ENCODE results near the gene KLHL40. TPM values are rescaled to one million over a fixed set of nuclear protein-coding genes. Genes with fewer than 3 reads are reported as not detected.
A peak's percentile ranks its signal among the peaks of the same experiment; 100 is the strongest.

KLHL40 gene
- total and polyA plus RNA-seq, 5 donors from 2014 or later, result not detected

DNA sequence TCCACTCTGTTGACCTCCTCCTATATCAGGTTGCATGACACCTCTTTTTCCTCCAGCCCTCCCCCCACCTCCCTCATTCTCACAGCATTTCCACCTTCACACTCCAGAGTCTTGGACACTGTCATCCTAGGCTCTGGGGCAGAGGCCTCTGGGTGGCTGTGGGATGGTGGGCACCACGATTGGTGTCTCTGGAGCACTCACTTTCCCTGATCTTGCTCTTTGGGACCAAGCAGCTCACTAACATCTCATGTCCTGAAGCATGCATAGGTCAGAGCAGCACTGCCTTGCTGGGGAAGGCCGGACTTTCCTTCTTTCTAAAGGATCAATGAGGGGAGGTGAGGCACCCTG lies 16.9 kb upstream of the KLHL40 start:
- H3K36me3 ChIP-seq (ENCODE audit: control insufficient read depth, insufficient read depth, low read length), result no peaks in the 10 kb centered on the region
- Mint-ChIP-seq H3K27me3 (peaks cover 4% of the 10 kb centered on the region), H3K27ac (no peak overlapping the region), H3K36me3 (no peaks in the 10 kb centered on the region), H3K4me3 (no peak overlapping the region), H3K4me1 (peaks cover 0 to 6% (median 0%) of the 10 kb centered on the region in 4 donors), H3K9me3 (peaks cover 0 to 3% (median 0%) of the 10 kb centered on the region in 7 donors)
- no peaks in the 10 kb centered on the region for H3K27me3 ChIP-seq (ENCODE audit: control insufficient read depth, insufficient read depth, low read length)
- no peak for DNase-seq
- H3K4me3 ChIP-seq (ENCODE audit: low read depth, low read length), result no peak overlapping the region
- no peaks in the 10 kb centered on the region for H3K4me1 ChIP-seq (ENCODE audit: control insufficient read depth, insufficient read depth, low read length, poor library complexity, severe bottlenecking)
- ATAC-seq (ENCODE audit: low read depth in 2 of 2), result no peak
- no peak overlapping the region for H3K27ac ChIP-seq (ENCODE audit: insufficient read depth, low read length, poor library complexity, severe bottlenecking)
- no peaks in the 10 kb centered on the region for H3K9me3 ChIP-seq (ENCODE audit: control insufficient read depth in 2 of 2, low read length in 2 of 2)

- Mint-ChIP-seq H3K4me3 (no peak overlapping the region), H3K36me3 (no peaks in the 10 kb centered on the region), H3K9me3 (peaks cover 0 to 3% (median 0%) of the 10 kb centered on the region in 7 donors), H3K27me3 (peaks cover 4% of the 10 kb centered on the region), H3K4me1 (peaks cover 0 to 6% (median 0%) of the 10 kb centered on the region in 4 donors), H3K27ac (no peak overlapping the region)
- Histone ChIP-seq H3K36me3 (ENCODE audit: control insufficient read depth, insufficient read depth, low read length) (no peaks in the 10 kb centered on the region), H3K27me3 (ENCODE audit: control insufficient read depth, insufficient read depth, low read length) (no peaks in the 10 kb centered on the region), H3K9me3 (ENCODE audit: control insufficient read depth in 2 of 2, low read length in 2 of 2) (no peaks in the 10 kb centered on the region), H3K27ac (ENCODE audit: insufficient read depth, low read length, poor library complexity, severe bottlenecking) (no peak overlapping the region), H3K4me3 (ENCODE audit: low read depth, low read length) (no peak overlapping the region), H3K4me1 (ENCODE audit: control insufficient read depth, insufficient read depth, low read length, poor library complexity, severe bottlenecking) (no peaks in the 10 kb centered on the region)
- DNase-seq (no peak), ATAC-seq (ENCODE audit: low read depth in 2 of 2) (no peak)
Measured at GRCh38 chr3:42668793-42669217, 16.5 kb upstream of the KLHL40 start.

DNA sequence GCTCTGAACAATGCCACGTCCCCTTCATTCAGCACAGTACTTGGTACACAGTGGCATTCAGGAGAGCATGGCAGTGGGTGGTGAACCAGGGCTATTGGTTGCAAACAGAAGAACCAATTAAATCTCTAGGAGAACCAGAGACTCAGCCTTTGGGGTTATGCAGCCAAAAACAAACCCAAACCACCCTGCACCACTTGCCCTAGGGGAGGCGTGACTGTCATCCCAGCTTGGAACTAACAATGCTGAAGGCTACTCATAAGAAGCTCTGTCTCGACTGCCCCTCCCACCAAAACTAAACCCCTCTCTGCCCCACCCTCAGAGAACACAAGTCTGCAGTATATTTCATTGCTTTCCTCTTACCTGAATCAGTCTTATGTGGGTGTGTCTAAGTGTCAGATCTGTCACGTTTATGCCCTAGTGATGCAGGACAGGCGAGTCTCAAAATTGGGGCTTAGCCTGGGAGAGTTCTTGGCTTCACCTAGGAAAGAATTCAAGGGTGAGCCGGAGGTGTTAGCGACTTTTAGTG lies 15.2 kb upstream of the KLHL40 start:
- H3K36me3 Mint-ChIP-seq, result no peaks in the 10 kb centered on the region
- Histone ChIP-seq H3K36me3 (ENCODE audit: control insufficient read depth, insufficient read depth, low read length) (no peaks in the 10 kb centered on the region), H3K4me1 (ENCODE audit: control insufficient read depth, insufficient read depth, low read length, poor library complexity, severe bottlenecking) (no peaks in the 10 kb centered on the region), H3K4me3 (ENCODE audit: low read depth, low read length) (no peak overlapping the region), H3K27me3 (ENCODE audit: control insufficient read depth, insufficient read depth, low read length) (no peaks in the 10 kb centered on the region), H3K27ac (ENCODE audit: insufficient read depth, low read length, poor library complexity, severe bottlenecking) (no peak overlapping the region), H3K9me3 (ENCODE audit: control insufficient read depth in 2 of 2, low read length in 2 of 2) (no peaks in the 10 kb centered on the region)
- DNase-seq (no peak), ATAC-seq (ENCODE audit: low read depth in 2 of 2) (no peak)
- no peak overlapping the region for H3K27ac Mint-ChIP-seq
- peaks cover 4% of the 10 kb centered on the region for H3K27me3 Mint-ChIP-seq
- H3K4me3 Mint-ChIP-seq, result no peak overlapping the region
- H3K4me1 Mint-ChIP-seq, result peaks cover 0 to 6% (median 0%) of the 10 kb centered on the region in 4 donors
- peaks cover 0 to 3% (median 0%) of the 10 kb centered on the region in 7 donors for H3K9me3 Mint-ChIP-seq

- H3K4me1 ChIP-seq (ENCODE audit: control insufficient read depth, insufficient read depth, low read length, poor library complexity, severe bottlenecking), result no peaks in the 10 kb centered on the region
- peaks cover 0 to 3% (median 0%) of the 10 kb centered on the region in 7 donors for H3K9me3 Mint-ChIP-seq
- DNase-seq, result no peak
- H3K4me3 ChIP-seq (ENCODE audit: low read depth, low read length), result no peak overlapping the region
- peaks cover 0 to under 1% of the 10 kb centered on the region in 2 experiments for H3K9me3 ChIP-seq (ENCODE audit: control insufficient read depth in 2 of 2, low read length in 2 of 2)
- H3K27me3 Mint-ChIP-seq, result peaks cover 4% of the 10 kb centered on the region
- peaks cover 0 to 6% (median 0%) of the 10 kb centered on the region in 4 donors for H3K4me1 Mint-ChIP-seq
- no peaks in the 10 kb centered on the region for H3K27me3 ChIP-seq (ENCODE audit: control insufficient read depth, insufficient read depth, low read length)
- H3K36me3 ChIP-seq (ENCODE audit: control insufficient read depth, insufficient read depth, low read length), result no peaks in the 10 kb centered on the region
- ATAC-seq (ENCODE audit: low read depth in 2 of 2), result no peak
- H3K27ac Mint-ChIP-seq, result no peak overlapping the region
- no peak overlapping the region for H3K27ac ChIP-seq (ENCODE audit: insufficient read depth, low read length, poor library complexity, severe bottlenecking)
- no peak overlapping the region for H3K4me3 Mint-ChIP-seq
- no peaks in the 10 kb centered on the region for H3K36me3 Mint-ChIP-seq
Measured at GRCh38 chr3:42670670-42671069, 14.7 kb upstream of the KLHL40 start.

GRCh38 chr3:42672515-42672914 lies 12.8 kb upstream of the KLHL40 start:
- H3K4me3 ChIP-seq (ENCODE audit: low read depth, low read length), result no peak overlapping the region
- no peak overlapping the region for H3K27ac Mint-ChIP-seq
- peaks cover 0 to 6% (median 0%) of the 10 kb centered on the region in 4 donors for H3K4me1 Mint-ChIP-seq
- H3K4me3 Mint-ChIP-seq, result no peak overlapping the region
- ATAC-seq (ENCODE audit: low read depth in 2 of 2), result no peak
- H3K27ac ChIP-seq (ENCODE audit: insufficient read depth, low read length, poor library complexity, severe bottlenecking), result no peak overlapping the region
- no peak for DNase-seq
- peaks cover 4% of the 10 kb centered on the region for H3K27me3 Mint-ChIP-seq
- no peaks in the 10 kb centered on the region for H3K36me3 ChIP-seq (ENCODE audit: control insufficient read depth, insufficient read depth, low read length)
- peaks cover 0 to 10% (median 3%) of the 10 kb centered on the region in 7 donors for H3K9me3 Mint-ChIP-seq
- H3K36me3 Mint-ChIP-seq, result no peaks in the 10 kb centered on the region
- H3K4me1 ChIP-seq (ENCODE audit: control insufficient read depth, insufficient read depth, low read length, poor library complexity, severe bottlenecking), result no peaks in the 10 kb centered on the region
- H3K9me3 ChIP-seq (ENCODE audit: control insufficient read depth in 2 of 2, low read length in 2 of 2), result peaks cover 4 to 5% of the 10 kb centered on the region in 2 experiments
- H3K27me3 ChIP-seq (ENCODE audit: control insufficient read depth, insufficient read depth, low read length), result no peaks in the 10 kb centered on the region

GRCh38 chr3:42673082-42673481 lies 12.3 kb upstream of the KLHL40 start:
- Histone ChIP-seq H3K27me3 (ENCODE audit: control insufficient read depth, insufficient read depth, low read length) (no peaks in the 10 kb centered on the region), H3K36me3 (ENCODE audit: control insufficient read depth, insufficient read depth, low read length) (no peaks in the 10 kb centered on the region), H3K9me3 (ENCODE audit: control insufficient read depth in 2 of 2, low read length in 2 of 2) (peaks cover 5 to 6% of the 10 kb centered on the region in 2 experiments), H3K4me1 (ENCODE audit: control insufficient read depth, insufficient read depth, low read length, poor library complexity, severe bottlenecking) (no peaks in the 10 kb centered on the region), H3K27ac (ENCODE audit: insufficient read depth, low read length, poor library complexity, severe bottlenecking) (no peak overlapping the region), H3K4me3 (ENCODE audit: low read depth, low read length) (no peak overlapping the region)
- H3K36me3 Mint-ChIP-seq, result no peaks in the 10 kb centered on the region
- H3K4me3 Mint-ChIP-seq, result no peak overlapping the region
- DNase-seq (no peak), ATAC-seq (ENCODE audit: low read depth in 2 of 2) (no peak)
- no peak overlapping the region for H3K27ac Mint-ChIP-seq
- H3K27me3 Mint-ChIP-seq, result peaks cover 10% of the 10 kb centered on the region
- peaks cover 0 to 6% (median 0%) of the 10 kb centered on the region in 4 donors for H3K4me1 Mint-ChIP-seq
- H3K9me3 Mint-ChIP-seq, result peaks cover 0 to 15% (median 6%) of the 10 kb centered on the region in 7 donors

GRCh38 chr3:42674146-42674545 lies 11.2 kb upstream of the KLHL40 start:
- Mint-ChIP-seq H3K4me3 (peak overlapping the region in 1 of 4 donors; percentile 18), H3K27me3 (peaks cover 10% of the 10 kb centered on the region), H3K9me3 (peaks cover 3 to 17% (median 6%) of the 10 kb centered on the region in 7 donors), H3K36me3 (peaks cover 2% of the 10 kb centered on the region), H3K4me1 (peaks cover 0 to 6% (median 0%) of the 10 kb centered on the region in 4 donors), H3K27ac (no peak overlapping the region)
- ATAC-seq (ENCODE audit: low read depth in 2 of 2) (no peak), DNase-seq (no peak)
- no peaks in the 10 kb centered on the region for H3K36me3 ChIP-seq (ENCODE audit: control insufficient read depth, insufficient read depth, low read length)
- H3K9me3 ChIP-seq (ENCODE audit: control insufficient read depth in 2 of 2, low read length in 2 of 2), result peaks cover 5 to 9% of the 10 kb centered on the region in 2 experiments
- H3K27ac ChIP-seq (ENCODE audit: insufficient read depth, low read length, poor library complexity, severe bottlenecking), result no peak overlapping the region
- no peaks in the 10 kb centered on the region for H3K27me3 ChIP-seq (ENCODE audit: control insufficient read depth, insufficient read depth, low read length)
- H3K4me1 ChIP-seq (ENCODE audit: control insufficient read depth, insufficient read depth, low read length, poor library complexity, severe bottlenecking), result no peaks in the 10 kb centered on the region
- H3K4me3 ChIP-seq (ENCODE audit: low read depth, low read length), result no peak overlapping the region

DNA sequence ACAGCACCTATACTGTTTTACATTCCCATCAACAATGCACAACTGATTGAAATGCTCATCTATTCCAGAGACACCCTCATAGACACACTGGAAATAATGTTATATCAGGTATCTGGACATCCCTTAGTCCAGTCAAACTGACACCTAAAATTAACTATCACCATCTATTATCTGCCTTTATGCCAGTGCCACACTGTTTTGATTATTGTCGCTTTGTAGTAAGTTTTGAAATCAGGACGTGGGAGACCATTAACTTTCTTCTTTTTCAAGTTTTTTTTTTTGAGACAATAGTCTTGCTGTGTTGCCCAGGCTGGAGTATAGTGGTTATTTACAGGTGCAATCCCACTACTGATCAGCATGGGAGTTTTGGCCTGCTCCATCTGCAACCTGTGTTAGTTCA lies 9.4 kb upstream of the KLHL40 start:
- Histone ChIP-seq H3K4me1 (ENCODE audit: control insufficient read depth, insufficient read depth, low read length, poor library complexity, severe bottlenecking) (no peaks in the 10 kb centered on the region), H3K9me3 (ENCODE audit: control insufficient read depth in 2 of 2, low read length in 2 of 2) (peaks cover 5 to 9% of the 10 kb centered on the region in 2 experiments), H3K27ac (ENCODE audit: insufficient read depth, low read length, poor library complexity, severe bottlenecking) (no peak overlapping the region), H3K4me3 (ENCODE audit: low read depth, low read length) (no peak overlapping the region), H3K27me3 (ENCODE audit: control insufficient read depth, insufficient read depth, low read length) (no peaks in the 10 kb centered on the region), H3K36me3 (ENCODE audit: control insufficient read depth, insufficient read depth, low read length) (no peaks in the 10 kb centered on the region)
- H3K27ac Mint-ChIP-seq, result no peak overlapping the region
- H3K27me3 Mint-ChIP-seq, result peaks cover 13% of the 10 kb centered on the region
- DNase-seq, result no peak
- peaks cover 3 to 17% (median 6%) of the 10 kb centered on the region in 7 donors for H3K9me3 Mint-ChIP-seq
- ATAC-seq (ENCODE audit: low read depth in 2 of 2), result no peak
- no peak overlapping the region for H3K4me3 Mint-ChIP-seq
- peaks cover 3% of the 10 kb centered on the region for H3K36me3 Mint-ChIP-seq
- H3K4me1 Mint-ChIP-seq, result peaks cover 0 to 6% (median 0%) of the 10 kb centered on the region in 4 donors

All from CD4-positive, CD25-positive, alpha-beta regulatory T cell (primary cell).